GM10266 (cell line): ENCODE data around the gene ELOB.

Experiments used
- DNase-seq: peaks from one replicate; pipeline ENCODE4 v3.0.0; 2012; ENCODE audit errors: extremely low spot score
- CTCF ChIP-seq: IDR thresholded peaks from 2 replicates; pipeline ENCODE4 v1.5.1; 2012; ENCODE audit warnings: mild to moderate bottlenecking, low read depth; ENCODE audit not compliant: control insufficient read depth, insufficient read depth; ENCODE audit errors: missing control alignments

ELOB gene

GRCh38 chr16:2777231-2777902, at the start of gene ELOB:
ELOB (minus strand) TSS chr16:2777280; CDS start chr16:2777239, 41 bp downstream.
- DNase-seq = peak; percentile 99
- TF ChIP-seq CTCF = no peak

GRCh38 chr16:2825906-2826305, 48.8 kb upstream of the ELOB start:
- DNase-seq = no peak
- TF ChIP-seq CTCF = no peak

GRCh38 chr16:2825049-2825742, 48.1 kb upstream of the ELOB start:
- TF ChIP-seq CTCF = no peak
- DNase-seq = no peak

GRCh38 chr16:2824626-2825025, 47.5 kb upstream of the ELOB start:
- no peak for TF ChIP-seq CTCF
- no peak for DNase-seq

GRCh38 chr16:2822496-2822895, 45.4 kb upstream of the ELOB start:
- TF ChIP-seq CTCF = no peak
- no peak for DNase-seq

GRCh38 chr16:2822158-2822495, 45.0 kb upstream of the ELOB start:
- no peak for TF ChIP-seq CTCF
- DNase-seq = no peak

GRCh38 chr16:2821487-2822157, 44.5 kb upstream of the ELOB start:
- no peak for TF ChIP-seq CTCF
- DNase-seq = no peak
